ENCODE results near the gene VPS25.
"Not testable (repeated sequence)": the region's sequence is repeated elsewhere in the genome, so short reads cannot be mapped to it uniquely, and the experiment has no call there.

VPS25 gene

DNA sequence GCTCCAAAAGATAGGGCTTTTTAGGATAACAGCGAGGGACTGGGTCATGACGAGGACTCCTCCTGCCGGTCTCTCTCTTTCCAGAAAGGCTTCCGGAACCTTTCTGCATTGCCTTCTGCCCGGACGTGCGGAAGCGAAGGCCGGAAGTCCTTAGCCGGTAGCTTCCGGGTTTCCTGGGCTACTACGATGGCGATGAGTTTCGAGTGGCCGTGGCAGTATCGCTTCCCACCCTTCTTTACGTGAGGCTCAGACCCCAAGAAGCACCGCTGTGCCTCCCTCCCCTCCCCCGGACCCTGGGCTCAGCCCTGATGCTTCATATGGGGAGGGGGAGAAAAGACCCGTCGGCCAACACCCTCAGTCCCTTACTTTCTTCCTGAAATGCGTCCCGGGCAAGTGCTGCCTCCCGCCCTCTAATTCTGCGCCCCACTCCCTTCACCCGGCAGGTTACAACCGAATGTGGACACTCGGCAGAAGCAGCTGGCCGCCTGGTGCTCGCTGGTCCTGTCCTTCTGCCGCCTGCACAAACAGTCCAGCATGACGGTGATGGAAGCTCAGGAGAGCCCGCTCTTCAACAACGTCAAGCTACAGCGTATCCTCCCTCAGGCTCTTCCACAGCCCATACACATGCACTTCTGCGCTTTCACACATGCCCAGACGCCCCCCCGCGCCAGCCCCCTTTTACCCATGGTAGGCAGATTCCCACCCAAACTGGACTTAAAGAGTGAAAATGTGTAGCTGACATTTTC lies at the start of gene VPS25:
TSS of gene VPS25 (plus strand) at position 160 of the 746 bp plus-strand sequence. CDS start at position 187, 27 bp downstream.
- peak; percentile 71 for DNase-seq

DNA sequence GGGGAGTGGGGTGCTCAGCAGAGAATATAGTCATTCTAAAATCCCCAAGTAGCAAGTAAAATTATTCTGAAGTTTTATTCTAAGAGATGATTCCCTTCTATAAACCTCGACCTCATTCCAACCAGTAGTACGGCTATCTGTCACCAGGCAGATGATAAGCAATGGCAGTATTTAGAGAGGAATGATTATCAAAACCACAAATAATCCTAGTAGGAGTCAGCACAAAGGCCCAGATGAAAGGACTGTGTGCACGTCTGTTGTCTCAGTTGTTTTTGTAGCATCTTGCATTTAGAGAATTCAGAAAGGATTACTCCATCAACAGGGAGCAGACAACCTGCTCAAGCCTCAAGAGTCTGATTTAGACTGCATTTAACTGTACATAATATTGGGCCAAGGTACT lies 49.6 kb upstream of the VPS25 start:
- DNase-seq = no peak

DNA sequence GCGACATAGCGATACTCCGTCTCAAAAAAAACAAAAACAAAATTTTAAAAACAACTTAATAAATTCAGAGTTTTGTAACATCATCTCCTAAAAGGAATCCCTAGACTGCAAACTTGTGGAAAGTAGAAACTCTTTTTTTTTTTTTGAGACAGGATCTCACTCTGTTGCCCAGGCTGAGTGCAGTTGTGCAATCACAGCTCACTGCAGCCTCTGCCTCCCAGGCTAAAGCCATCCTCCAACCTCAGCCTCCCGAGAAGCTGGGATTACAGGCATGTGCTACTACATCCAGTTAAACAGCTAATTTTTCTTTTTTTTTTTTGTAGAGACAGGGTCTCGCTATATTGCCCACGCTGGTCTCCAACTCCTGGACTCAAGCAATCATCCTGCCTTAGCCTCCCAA lies 48.1 kb upstream of the VPS25 start:
- DNase-seq = no peak

- no peak for DNase-seq
Observed at GRCh38 chr17:42740699-42741098, 32.5 kb upstream of the VPS25 start.

DNA sequence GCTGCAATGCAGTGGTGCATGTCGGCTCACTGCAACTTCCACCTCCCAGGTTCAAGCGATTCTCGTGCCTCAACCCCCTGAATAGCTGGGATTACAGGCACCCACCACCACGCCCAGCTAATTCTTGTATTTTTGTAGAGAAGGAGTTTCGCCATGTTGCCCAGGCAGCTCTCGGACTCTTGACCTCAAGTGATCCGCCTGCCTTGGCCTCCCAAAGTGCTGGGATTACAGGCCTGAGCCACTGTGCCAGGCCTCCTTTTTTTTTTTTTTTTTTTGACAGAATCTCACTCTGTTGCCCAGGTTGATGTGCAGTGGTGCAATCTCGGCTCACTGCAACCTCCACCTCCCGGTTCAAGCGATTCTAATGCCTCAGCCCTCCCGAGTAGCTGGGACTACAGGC lies 30.3 kb upstream of the VPS25 start:
- DNase-seq = not testable (repeated sequence)

DNA sequence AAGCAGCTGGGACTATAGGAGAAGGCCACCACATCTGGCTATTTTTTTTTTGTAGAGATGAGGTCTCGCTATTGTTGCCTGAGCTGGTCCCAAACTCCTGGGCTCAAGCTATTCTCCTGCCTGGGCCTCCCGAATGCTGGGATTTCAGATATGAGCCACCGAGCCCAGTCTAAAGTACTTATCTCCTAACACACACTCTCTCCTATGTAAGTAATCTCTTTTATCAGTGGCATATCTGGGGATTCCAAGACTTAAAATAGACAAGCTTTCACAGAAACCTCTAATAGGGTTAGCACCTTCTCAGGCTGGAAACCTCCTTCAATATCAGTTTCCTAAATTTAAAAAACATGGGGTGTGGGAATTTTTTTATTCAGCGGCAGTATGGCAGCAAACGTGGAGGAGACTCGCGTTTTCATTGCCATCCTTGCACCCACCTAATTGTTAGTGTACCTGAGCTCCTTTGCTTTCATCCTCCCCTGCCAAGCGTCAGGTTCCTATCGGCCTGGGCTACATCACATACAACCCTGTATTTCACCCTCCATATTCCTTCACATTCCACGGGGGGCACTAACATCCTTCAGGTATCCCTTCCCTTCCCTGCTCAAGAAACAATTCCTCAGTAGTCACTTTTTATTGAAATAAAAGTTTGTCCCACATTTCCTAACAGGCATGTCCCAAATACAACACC lies 29.5 kb upstream of the VPS25 start:
- no peak for DNase-seq

- DNase-seq = peak; percentile 81
Observed at GRCh38 chr17:42744283-42744805, 28.9 kb upstream of the VPS25 start.

GRCh38 chr17:42744806-42745617 lies 28.2 kb upstream of the VPS25 start, which contains the start of gene EZH1:
Gene EZH1 (minus strand): TSS chr17:42745040. CDS start chr17:42728941, 16,099 bp downstream.
- peak; percentile 92 for DNase-seq

- no peak for DNase-seq
Observed at GRCh38 chr17:42748202-42748907, 24.9 kb upstream of the VPS25 start.

DNA sequence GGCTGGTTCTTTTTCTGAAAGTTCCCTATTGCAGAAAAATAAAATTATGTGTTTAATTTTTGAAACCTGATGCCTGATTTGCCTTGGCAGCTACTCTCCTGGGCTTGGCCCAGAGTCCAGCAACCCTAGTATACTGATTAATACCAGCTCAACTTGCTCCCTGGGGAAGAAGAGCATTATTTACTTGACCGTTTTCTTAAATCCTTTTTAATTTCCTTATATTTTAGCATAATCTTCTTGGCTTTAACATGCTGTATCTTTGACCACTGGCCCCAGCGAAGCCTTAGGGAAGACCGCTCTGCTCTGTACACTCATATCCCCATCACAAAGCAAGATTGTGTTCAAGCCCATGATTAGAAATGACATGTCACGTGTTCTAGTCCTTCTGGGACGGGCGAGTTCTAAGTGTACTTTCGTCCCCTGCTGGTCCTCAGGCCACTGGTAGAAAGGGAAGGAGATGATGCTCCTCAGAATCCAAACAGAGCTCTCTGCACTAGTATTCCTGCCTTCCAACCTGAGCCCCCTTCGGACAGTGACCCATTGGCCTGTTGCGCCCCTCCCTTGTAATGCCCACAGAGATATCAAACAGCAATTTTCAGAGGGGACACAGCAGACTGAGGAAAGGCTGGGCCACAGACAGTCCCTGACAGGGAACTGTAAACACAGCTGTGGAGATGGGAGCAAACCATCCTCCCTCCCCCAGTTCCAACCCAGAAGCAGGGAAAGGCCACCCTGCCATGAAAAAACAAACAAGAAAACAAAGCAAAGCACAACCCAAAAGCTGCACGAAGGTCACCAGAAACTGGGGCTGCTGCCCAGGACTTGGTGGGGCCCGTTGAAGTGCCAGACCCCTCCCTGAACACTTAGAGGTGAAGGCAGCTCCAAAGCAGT lies 24.1 kb upstream of the VPS25 start:
- no peak for DNase-seq

GRCh38 chr17:42750739-42751344 lies 22.4 kb upstream of the VPS25 start:
- DNase-seq = no peak

DNA sequence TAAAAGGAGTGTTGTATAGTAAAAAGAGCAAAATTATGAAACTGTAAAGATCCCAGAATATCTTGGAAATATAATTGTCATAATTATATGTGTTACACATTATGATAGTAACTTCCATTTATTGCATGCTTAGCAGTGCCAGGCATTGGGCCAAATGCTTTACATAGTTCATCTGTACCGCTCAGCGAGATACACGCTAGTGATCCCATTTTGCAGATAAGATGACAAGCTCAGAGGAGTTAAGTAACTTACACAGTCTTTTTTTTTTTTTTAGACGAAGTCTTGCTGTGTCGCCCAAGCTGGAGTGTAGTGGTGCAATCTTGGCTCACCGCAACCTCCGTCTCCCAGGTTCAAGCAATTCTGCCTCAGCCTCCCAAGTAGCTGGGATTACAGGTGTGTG lies 21.6 kb upstream of the VPS25 start:
- DNase-seq = no peak

- no peak for DNase-seq
Observed at GRCh38 chr17:42754782-42755181, 18.5 kb upstream of the VPS25 start.

DNA sequence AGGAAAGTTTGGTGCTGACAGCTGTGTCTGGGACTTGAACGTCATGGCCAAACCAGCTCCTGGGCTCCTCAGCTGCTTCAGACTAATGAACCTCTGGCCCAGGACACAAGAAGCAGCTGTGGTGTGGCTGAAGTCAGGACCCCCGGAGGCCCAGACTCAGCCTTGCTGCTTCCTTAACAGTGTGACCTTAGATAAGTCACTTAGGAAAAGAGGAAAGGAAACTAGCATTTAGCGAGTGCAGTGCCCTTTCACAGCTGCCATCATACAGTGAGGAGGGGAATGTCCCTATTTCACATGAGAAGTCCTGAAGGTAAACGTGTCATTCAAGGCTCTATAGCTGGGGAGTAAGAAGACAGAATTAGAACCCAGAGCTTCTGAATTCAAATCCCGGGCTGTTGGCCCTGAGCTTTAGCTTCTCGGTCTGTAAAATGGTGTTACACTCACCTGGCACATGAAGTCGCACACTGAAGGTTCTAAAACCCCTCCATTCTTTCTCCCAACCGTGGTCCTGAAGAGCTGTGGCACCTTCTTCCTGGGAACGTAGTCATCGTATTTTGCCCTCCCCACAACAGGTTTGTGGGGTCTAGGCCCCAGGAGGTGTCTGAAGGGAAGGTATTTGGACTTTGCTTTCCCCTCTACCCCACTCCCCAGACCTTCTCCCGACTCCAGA lies 13.1 kb upstream of the VPS25 start:
- DNase-seq = no peak

DNA sequence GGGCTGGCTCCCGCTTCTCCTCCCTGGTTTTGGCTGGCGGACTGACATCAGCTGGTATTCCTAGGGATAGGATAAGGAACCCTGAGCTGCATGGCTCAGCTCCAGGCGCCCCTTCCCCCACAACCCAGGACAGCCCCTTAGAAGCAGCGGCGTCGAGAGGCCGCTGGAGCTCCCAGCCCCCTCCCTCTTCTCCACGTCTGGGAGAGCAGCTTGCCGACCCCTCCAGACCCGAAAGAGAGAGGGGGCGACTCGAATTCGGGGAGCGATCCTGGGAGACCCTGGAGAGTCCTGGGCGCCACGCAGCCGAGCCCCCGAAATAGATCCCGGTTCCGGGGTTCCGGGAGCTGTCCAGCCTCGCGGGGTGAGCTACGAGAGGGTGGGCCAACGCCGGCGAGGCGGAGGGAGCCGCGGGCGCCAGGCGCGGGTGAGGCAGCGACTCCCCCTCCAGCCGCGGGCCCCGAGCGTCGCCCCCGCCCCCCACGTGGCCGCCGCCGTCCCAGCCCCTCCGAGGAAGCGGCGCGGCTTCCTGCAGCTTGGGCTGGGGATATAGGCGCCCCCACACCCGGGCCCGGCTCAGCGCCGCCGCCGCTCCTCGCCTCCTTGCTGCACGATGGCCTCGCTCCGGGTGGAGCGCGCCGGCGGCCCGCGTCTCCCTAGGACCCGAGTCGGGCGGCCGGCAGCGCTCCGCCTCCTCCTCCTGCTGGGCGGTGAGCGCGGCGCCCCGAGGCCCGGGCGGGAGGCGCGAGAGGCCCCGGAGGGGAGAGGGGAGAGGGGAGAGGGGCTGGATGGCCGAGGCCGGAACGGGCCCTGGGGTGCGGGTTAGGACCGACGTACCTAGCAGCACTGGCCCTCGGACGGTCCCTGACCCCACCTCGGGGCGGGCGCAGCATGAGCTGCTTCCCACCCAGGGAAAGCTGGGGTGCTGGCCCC lies 12.3 kb upstream of the VPS25 start, which contains the start of gene RAMP2:
TSS of gene RAMP2 (plus strand) at position 576 of the 930 bp plus-strand sequence. CDS start at position 611, 35 bp downstream.
- no peak for DNase-seq

DNA sequence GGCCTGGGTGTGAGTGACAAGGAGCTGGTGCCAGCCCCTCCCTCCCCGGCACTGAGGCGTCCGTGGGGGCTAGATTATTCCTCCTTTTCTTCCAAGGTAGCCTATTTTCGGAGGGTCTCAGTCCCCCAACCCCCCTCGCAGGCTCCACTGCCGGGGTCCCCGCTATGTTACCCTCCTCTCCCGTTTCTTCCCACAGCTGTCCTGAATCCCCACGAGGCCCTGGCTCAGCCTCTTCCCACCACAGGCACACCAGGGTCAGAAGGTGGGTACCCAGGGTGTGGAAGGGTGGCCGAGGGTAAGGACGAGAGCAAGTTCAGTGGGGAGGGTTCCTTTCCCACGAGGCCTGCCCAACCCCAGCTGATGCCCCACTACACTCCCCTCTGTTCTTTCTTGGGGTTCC lies 11.6 kb upstream of the VPS25 start:
- no peak for DNase-seq

DNA sequence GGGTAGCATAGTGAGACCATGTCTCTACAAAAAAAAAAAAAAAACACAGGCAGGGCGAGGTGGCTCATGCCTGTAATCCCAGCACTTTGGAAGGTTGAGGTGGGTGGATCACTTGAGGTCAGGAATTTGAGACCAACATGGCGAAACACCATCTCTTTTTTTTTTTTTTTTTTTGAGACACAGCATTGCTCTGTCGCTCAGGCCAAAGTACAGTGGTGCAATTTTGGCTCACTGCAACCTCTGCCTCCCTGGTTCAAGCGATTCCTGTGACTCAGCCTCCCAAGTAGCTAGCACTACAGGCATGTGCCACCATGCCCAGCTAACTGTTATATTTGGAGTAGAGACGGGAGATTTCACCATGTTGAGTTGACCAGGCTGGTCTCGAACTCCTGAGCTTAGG lies 7.1 kb upstream of the VPS25 start:
- DNase-seq = no peak

DNA sequence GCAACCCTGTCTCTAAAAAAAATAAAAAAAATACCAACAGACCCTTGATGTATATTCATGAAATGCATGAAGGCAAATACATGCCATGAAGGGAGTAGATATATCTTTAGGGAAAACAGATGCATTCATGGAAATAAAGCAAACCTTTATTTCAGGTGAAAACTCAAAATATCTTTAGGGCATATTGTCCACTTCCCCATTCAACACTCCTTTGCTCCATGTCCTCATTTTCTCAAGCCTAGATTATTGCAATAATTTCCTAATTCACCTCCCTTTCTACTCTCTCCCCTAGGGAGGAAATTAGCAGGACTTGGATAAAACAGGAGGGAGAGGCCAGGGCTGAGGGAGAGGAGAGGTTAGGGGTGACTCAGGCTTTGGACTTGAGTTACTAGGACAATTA lies 5.7 kb upstream of the VPS25 start:
- DNase-seq = no peak

- DNase-seq = not testable (repeated sequence)
Observed at GRCh38 chr17:42768006-42768405, 5.2 kb upstream of the VPS25 start.
